GM08714 (cell line): ENCODE measurements around the gene USP2.

ENCODE experiments used
- H3K4me3 ChIP-seq: fragments of 200-500 bp; sonication (Bioruptor generic); 2 replicates; pipeline ENCODE4 v1.5.1; 2014; ENCODE audit warnings: mild to moderate bottlenecking, low read length, inconsistent platforms
- ZNF274 ChIP-seq: IDR thresholded peaks from 2 replicates; pipeline ENCODE4 v1.6.1; 2012; ENCODE audit warnings: mild to moderate bottlenecking, low read depth, low read length

Gene USP2

GRCh38 chr11:119340335-119341221 lies 40.9 kb downstream of the USP2 start, which contains the start of gene C1QTNF5:
TSS of gene C1QTNF5 (minus strand) at chr11:119340883. CDS start at chr11:119340397, 486 bp downstream.
- H3K4me3 ChIP-seq = no peak within 1 kb of the TSS
- no peak for TF ChIP-seq ZNF274

GRCh38 chr11:119339589-119340334 lies 41.7 kb downstream of the USP2 start:
- TF ChIP-seq ZNF274 = no peak
- no peak overlapping the region for H3K4me3 ChIP-seq

GRCh38 chr11:119338965-119339588 lies 42.4 kb downstream of the USP2 start:
- no peak for TF ChIP-seq ZNF274
- H3K4me3 ChIP-seq = no peak overlapping the region

DNA sequence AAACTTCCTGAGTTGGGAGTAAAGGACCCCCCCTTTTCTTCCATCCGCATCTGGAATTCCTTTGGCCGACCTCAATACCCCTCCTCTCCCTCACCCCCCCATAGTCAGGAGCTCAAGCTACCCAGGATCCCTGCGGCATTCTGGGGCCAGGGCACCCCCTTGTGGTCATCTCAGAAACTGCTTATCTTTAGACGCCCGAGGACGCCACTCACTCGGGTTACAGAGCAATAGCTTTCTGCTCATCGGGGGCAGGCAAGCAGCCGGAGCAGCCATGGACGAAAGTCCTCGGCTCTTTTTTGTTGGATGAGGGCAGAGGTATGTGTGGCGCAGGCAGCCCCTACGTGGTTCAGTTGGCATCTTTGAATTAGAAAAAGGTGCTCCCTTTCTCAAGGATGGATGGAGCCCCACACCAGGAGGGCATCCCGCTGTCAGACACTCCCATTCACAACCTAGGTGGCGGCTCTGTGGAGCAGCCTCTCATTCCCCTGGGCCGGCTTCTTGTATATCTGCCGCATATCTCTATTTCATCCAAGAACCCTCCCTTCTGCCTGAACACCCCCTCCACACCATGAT lies 43.1 kb downstream of the USP2 start:
- TF ChIP-seq ZNF274 = no peak
- H3K4me3 ChIP-seq = no peak overlapping the region

DNA sequence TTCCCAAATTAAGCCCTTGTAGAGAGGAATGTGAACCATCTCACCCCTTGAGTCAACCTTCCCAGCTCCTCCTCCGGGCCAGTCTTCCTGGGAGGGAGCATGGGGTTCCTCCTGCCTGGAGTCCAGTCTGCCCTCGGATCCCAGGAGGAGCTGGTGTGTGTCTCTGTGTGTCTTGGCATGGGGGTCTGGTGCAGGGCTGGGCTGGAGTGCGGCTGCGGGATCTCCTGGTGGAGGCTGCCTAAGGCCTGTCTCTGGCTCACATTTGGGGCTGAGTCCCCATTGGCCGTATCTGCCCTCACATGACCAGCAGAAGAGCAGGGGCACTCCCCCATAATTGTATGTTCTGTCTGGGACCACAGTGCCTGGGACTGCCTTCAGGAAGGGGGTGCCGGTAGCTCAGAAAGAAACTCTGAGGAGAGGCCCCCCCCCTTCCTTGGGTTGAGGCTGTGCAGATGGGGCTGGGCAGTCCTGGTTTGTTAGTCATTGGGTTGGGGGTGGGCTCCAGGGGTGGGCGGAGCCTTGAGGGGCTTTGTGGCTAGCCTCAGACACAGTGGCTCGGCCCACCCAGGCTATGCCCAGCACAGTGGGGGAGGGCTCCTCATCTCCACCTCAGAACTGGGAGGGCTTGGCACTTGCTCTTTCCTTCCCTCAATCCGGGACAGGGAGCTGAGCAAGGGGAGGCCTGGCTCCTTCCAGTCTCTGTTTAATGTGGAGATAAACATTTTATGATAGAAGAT lies 43.7 kb downstream of the USP2 start:
- no peak overlapping the region for H3K4me3 ChIP-seq
- TF ChIP-seq ZNF274 = no peak

DNA sequence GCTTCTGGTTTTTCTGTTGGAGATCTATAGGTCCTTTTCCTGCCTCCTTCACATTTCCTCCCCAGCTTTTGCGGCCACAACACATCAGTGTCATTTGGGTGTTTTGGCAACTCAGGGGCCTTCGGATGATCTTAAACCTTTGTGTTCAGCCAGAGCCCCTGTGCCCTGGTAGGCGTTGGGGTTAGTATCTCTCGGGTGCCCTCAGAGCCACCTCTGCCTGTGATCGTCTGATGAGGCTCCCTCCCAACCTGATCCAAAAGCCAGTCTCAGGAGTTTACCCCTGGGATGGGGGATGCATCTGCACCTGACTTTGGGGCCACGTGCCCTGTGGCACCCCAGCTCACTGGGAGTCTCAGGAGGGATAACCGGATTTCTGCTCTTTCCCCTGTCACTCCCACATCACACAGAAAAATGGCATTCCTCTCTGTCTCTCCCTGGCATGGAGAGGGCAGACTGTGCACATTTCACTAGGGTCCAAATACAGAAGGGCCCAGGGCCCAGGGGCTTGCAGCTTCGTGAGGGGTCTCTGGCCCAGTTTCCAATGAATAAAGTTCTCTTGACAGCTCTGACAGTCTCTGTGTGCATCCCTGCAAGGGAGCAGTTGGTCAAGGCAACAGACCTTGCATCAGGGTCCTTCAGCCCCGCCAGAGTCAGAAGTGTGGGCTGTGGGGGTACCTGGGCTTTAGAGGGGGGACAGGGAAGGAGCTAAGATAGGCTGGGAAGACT lies 44.6 kb downstream of the USP2 start:
- H3K4me3 ChIP-seq = no peak overlapping the region
- TF ChIP-seq ZNF274 = no peak

DNA sequence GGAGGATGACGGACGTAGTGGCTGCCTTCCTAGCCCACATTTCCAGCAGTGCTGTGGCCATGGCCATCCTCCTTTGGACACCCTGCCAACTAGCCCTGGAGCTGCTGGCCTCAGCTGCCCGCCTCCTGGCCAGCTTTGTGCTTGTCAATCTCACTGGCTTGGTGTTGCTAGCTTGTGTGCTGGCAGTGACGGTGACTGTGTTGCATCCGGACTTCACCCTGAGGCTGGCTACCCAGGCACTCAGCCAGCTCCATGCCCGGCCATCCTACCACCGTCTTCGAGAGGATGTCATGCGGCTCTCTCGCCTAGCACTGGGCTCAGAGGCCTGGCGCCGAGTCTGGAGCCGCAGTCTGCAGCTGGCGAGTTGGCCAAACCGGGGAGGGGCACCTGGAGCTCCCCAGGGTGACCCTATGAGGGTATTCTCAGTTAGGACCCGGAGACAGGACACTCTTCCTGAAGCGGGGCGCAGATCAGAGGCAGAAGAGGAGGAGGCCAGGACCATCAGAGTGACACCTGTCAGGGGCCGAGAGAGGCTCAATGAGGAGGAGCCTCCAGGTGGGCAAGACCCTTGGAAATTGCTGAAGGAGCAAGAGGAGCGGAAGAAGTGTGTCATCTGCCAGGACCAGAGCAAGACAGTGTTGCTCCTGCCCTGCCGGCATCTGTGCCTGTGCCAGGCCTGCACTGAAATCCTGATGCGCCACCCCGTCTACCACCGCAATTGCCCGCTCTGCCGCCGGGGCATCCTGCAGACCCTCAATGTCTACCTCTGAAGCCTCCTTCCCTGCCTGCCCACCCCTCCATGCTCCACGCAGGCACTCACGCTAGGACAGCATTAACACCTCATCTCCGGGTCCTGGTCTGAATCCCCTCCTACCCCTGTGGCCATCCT lies 45.6 kb downstream of the USP2 start:
- H3K4me3 ChIP-seq = peak overlapping the region; percentile 85; the same call in 1 of the 2 replicates
- no peak for TF ChIP-seq ZNF274

DNA sequence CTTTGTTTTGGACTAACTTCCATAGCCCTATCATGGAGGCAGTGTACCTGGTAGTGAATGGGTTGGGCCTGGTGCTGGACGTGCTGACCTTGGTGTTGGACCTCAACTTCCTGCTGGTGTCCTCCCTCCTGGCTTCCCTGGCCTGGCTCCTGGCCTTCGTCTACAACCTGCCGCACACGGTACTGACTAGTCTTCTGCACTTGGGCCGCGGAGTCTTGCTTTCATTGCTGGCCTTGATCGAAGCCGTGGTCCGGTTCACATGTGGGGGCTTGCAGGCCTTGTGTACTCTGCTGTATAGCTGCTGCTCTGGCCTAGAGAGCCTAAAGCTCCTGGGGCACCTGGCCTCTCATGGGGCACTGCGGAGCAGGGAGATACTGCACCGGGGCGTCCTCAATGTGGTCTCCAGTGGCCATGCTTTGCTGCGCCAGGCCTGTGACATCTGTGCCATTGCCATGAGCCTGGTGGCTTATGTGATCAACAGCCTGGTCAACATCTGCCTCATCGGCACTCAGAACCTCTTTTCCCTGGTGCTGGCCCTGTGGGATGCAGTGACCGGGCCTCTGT lies 46.3 kb downstream of the USP2 start:
- H3K4me3 ChIP-seq = peak overlapping the region; percentile 85
- no peak for TF ChIP-seq ZNF274

DNA sequence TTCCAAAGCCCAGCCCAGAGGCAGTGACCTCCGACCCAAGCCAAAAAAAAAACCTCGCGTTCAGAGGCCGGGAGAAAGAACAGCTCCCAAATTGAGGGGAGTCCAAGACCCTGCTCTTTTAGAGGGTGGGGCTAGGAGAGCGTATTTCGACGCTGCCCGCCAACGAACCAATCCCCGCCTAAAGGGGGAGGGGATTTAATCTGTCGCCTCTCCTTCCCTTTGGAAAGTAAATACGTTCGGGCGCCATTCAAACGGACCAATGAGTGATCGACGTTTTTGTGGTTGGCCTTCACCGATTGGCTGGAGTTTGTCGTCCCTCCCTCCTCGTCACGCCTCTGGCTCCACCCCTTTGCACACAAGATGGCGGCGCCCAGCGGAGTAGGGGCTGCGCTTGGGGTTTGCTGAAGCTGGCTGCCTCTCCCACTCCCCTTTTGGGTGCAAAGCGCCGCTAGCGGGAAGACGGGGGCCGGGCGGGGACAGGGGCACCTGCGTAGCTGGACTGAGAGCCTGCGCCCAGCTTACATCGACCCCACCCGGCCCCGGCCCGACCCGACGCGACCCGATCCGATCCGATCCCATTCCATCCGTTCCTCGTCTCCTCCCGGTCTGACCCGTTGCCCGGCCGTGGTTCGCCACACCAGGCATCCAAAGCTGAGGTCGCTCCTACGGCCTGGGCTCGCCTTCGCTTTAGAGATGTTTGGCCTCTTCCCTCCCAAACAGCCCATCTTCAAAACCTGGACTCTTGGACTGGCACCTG lies 47.1 kb downstream of the USP2 start, which contains the start of gene RNF26:
Gene RNF26 (plus strand): TSS at position 354 of the 757 bp plus-strand sequence. CDS start 596 bp downstream, outside the sequence.
- H3K4me3 ChIP-seq = peak within 1 kb of the TSS; percentile 85

GRCh38 chr11:119332111-119332765 lies 49.3 kb downstream of the USP2 start:
- no peak overlapping the region for H3K4me3 ChIP-seq
- TF ChIP-seq ZNF274 = no peak

More for the DNA sequence above, 47.1 kb downstream of the USP2 start, which contains the start of gene RNF26:
- TF ChIP-seq ZNF274 = no peak
